ENCODE data around the gene ADGRL2.

Gene ADGRL2

DNA sequence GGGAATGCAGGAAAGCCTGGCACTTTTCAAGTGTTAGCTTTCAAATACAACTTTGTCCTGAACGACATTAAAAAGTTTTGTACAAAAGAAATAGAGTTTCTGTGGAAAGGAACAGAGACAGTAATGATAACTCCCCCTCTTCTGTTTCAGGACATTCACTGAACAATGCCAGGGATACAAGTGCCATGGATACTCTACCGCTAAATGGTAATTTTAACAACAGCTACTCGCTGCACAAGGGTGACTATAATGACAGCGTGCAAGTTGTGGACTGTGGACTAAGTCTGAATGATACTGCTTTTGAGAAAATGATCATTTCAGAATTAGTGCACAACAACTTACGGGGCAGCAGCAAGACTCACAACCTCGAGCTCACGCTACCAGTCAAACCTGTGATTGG lies 189.5 kb downstream of the ADGRL2 start:
- Histone ChIP-seq H3K9me3 (replicated peaks in 1 of 2; ENCODE audit: control insufficient read depth in 2 of 2, insufficient read depth in 1 of 2, low read depth in 1 of 2, low read length in 2 of 2) (no peaks in the 10 kb centered on the region), H3K23ac (ENCODE audit: low read depth, low read length, poor library complexity) (no peak overlapping the region), H4K91ac (ENCODE audit: low read depth, low read length, poor library complexity) (no peak overlapping the region), H2BK12ac (ENCODE audit: low read length) (no peak overlapping the region), H3K14ac (ENCODE audit: low read length) (no peak overlapping the region), H2AK5ac (ENCODE audit: low read depth, low read length) (no peak overlapping the region), H3K4me3 (ENCODE audit: low read length in 2 of 2) (no peak overlapping the region), H3K9ac (ENCODE audit: low read depth, low read length, poor library complexity) (no peak overlapping the region), H3K4me2 (ENCODE audit: insufficient read depth, low read length, poor library complexity, severe bottlenecking) (no peak overlapping the region), H3K79me1 (ENCODE audit: low read depth, low read length) (no peaks in the 10 kb centered on the region), H3K4me1 (ENCODE audit: control insufficient read depth in 2 of 2, insufficient read depth in 1 of 2, low read depth in 1 of 2, low read length in 2 of 2) (no peaks in the 10 kb centered on the region), H3K27ac (replicated peaks; ENCODE audit: low read length) (no peak overlapping the region), H2AFZ (ENCODE audit: low read length) (no peak overlapping the region), H2BK15ac (ENCODE audit: low read length) (no peak overlapping the region), H3K18ac (ENCODE audit: low read length) (no peak overlapping the region), H2BK120ac (ENCODE audit: low read depth, low read length) (no peak overlapping the region), H2BK5ac (ENCODE audit: low read length) (no peak overlapping the region), H4K8ac (ENCODE audit: low read depth, low read length) (no peak overlapping the region), H3K36me3 (replicated peaks in 1 of 2; ENCODE audit: control insufficient read depth in 2 of 2, insufficient read depth in 2 of 2, low read length in 2 of 2) (peaks cover 10 to 94% of the 10 kb centered on the region in 2 donors), H3K4ac (ENCODE audit: low read length) (no peak overlapping the region), H3K27me3 (ENCODE audit: control insufficient read depth in 3 of 3, insufficient read depth in 3 of 3, low read depth in 1 of 3, low read length in 3 of 3) (no peaks in the 10 kb centered on the region)
- DNase-seq (ENCODE audit: low spot score), result no peak
- WGBS, 2 donors (ENCODE audit: extremely low coverage in 2 of 2, insufficient read length in 2 of 2, insufficient replicate concordance in 1 of 2), result no CpG with 5 or more reads among the region's 7 CpGs

GRCh38 chr1:81998165-81998564 lies 197.4 kb downstream of the ADGRL2 start:
- Histone ChIP-seq H2AK5ac (ENCODE audit: low read depth, low read length) (no peak overlapping the region), H3K4me2 (ENCODE audit: insufficient read depth, low read length, poor library complexity, severe bottlenecking) (no peak overlapping the region), H3K18ac (ENCODE audit: low read length) (no peak overlapping the region), H3K23ac (ENCODE audit: low read depth, low read length, poor library complexity) (no peak overlapping the region), H2BK5ac (ENCODE audit: low read length) (no peak overlapping the region), H3K79me1 (ENCODE audit: low read depth, low read length) (no peaks in the 10 kb centered on the region), H4K8ac (ENCODE audit: low read depth, low read length) (no peak overlapping the region), H3K9ac (ENCODE audit: low read depth, low read length, poor library complexity) (no peak overlapping the region), H3K4ac (ENCODE audit: low read length) (no peak overlapping the region), H3K9me3 (replicated peaks in 1 of 2; ENCODE audit: control insufficient read depth in 2 of 2, insufficient read depth in 1 of 2, low read depth in 1 of 2, low read length in 2 of 2) (no peaks in the 10 kb centered on the region), H3K27ac (replicated peaks; ENCODE audit: low read length) (no peak overlapping the region), H2BK12ac (ENCODE audit: low read length) (no peak overlapping the region), H2BK15ac (ENCODE audit: low read length) (no peak overlapping the region), H4K91ac (ENCODE audit: low read depth, low read length, poor library complexity) (no peak overlapping the region), H3K4me1 (ENCODE audit: control insufficient read depth in 2 of 2, insufficient read depth in 1 of 2, low read depth in 1 of 2, low read length in 2 of 2) (no peaks in the 10 kb centered on the region), H3K36me3 (replicated peaks in 1 of 2; ENCODE audit: control insufficient read depth in 2 of 2, insufficient read depth in 2 of 2, low read length in 2 of 2) (peaks cover 0 to 16% of the 10 kb centered on the region in 2 donors), H3K4me3 (ENCODE audit: low read length in 2 of 2) (no peak overlapping the region), H2AFZ (ENCODE audit: low read length) (no peak overlapping the region), H2BK120ac (ENCODE audit: low read depth, low read length) (no peak overlapping the region), H3K27me3 (ENCODE audit: control insufficient read depth in 3 of 3, insufficient read depth in 3 of 3, low read depth in 1 of 3, low read length in 3 of 3) (no peaks in the 10 kb centered on the region), H3K14ac (ENCODE audit: low read length) (no peak overlapping the region)
- DNase-seq (ENCODE audit: low spot score), result no peak
- no CpG with 5 or more reads among the region's 4 CpGs for WGBS, 2 donors (ENCODE audit: extremely low coverage in 2 of 2, insufficient read length in 2 of 2, insufficient replicate concordance in 1 of 2)

GRCh38 chr1:81999364-81999763 lies 198.6 kb downstream of the ADGRL2 start:
- WGBS, 2 donors (ENCODE audit: extremely low coverage in 2 of 2, insufficient read length in 2 of 2, insufficient replicate concordance in 1 of 2), result no CpG with 5 or more reads among the region's 1 CpG
- H2BK12ac ChIP-seq (ENCODE audit: low read length), result no peak overlapping the region

DNA sequence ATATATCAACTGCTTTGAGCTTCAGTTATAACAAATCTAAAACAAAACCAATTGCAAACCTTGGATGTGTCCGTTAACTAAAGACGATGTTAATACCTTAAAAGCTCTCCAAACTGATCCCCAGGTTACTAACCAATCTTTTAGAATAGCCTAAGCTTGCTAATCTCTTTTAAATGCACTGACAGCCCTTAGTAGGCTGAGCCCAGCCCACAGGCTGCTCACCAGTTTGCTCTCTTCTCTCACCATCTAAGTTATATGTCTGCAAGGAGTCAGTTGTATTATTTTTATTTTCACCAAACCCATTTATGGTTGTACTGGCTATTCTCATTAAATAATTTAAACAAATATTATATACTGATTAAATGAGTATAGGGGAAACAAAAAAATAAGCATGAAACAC lies 199.5 kb downstream of the ADGRL2 start:
- Histone ChIP-seq H3K18ac (ENCODE audit: low read length) (no peak overlapping the region), H2BK120ac (ENCODE audit: low read depth, low read length) (no peak overlapping the region), H2AK5ac (ENCODE audit: low read depth, low read length) (no peak overlapping the region), H3K4me3 (ENCODE audit: low read length in 2 of 2) (no peak overlapping the region), H3K4me2 (ENCODE audit: insufficient read depth, low read length, poor library complexity, severe bottlenecking) (no peak overlapping the region), H3K23ac (ENCODE audit: low read depth, low read length, poor library complexity) (no peak overlapping the region), H2AFZ (ENCODE audit: low read length) (no peak overlapping the region), H2BK15ac (ENCODE audit: low read length) (no peak overlapping the region), H2BK12ac (ENCODE audit: low read length) (no peak overlapping the region), H4K91ac (ENCODE audit: low read depth, low read length, poor library complexity) (no peak overlapping the region), H3K4ac (ENCODE audit: low read length) (no peak overlapping the region), H3K36me3 (replicated peaks in 1 of 2; ENCODE audit: control insufficient read depth in 2 of 2, insufficient read depth in 2 of 2, low read length in 2 of 2) (no peaks in the 10 kb centered on the region), H3K14ac (ENCODE audit: low read length) (no peak overlapping the region), H3K4me1 (ENCODE audit: control insufficient read depth in 2 of 2, insufficient read depth in 1 of 2, low read depth in 1 of 2, low read length in 2 of 2) (peaks cover 0 to 8% of the 10 kb centered on the region in 2 donors), H3K9me3 (replicated peaks in 1 of 2; ENCODE audit: control insufficient read depth in 2 of 2, insufficient read depth in 1 of 2, low read depth in 1 of 2, low read length in 2 of 2) (no peaks in the 10 kb centered on the region), H2BK5ac (ENCODE audit: low read length) (no peak overlapping the region), H4K8ac (ENCODE audit: low read depth, low read length) (no peak overlapping the region), H3K79me1 (ENCODE audit: low read depth, low read length) (no peaks in the 10 kb centered on the region), H3K27ac (replicated peaks; ENCODE audit: low read length) (no peak overlapping the region), H3K9ac (ENCODE audit: low read depth, low read length, poor library complexity) (no peak overlapping the region), H3K27me3 (ENCODE audit: control insufficient read depth in 3 of 3, insufficient read depth in 3 of 3, low read depth in 1 of 3, low read length in 3 of 3) (no peaks in the 10 kb centered on the region)
- WGBS, 2 donors (ENCODE audit: extremely low coverage in 2 of 2, insufficient read length in 2 of 2, insufficient replicate concordance in 1 of 2), result no CpG with 5 or more reads among the region's 2 CpGs
- no peak for DNase-seq (ENCODE audit: low spot score)

More at GRCh38 chr1:81999364-81999763, 198.6 kb downstream of the ADGRL2 start:
- no peak overlapping the region for H3K23ac ChIP-seq (ENCODE audit: low read depth, low read length, poor library complexity)
- no peak overlapping the region for H3K9ac ChIP-seq (ENCODE audit: low read depth, low read length, poor library complexity)
- H2BK120ac ChIP-seq (ENCODE audit: low read depth, low read length), result no peak overlapping the region
- H3K18ac ChIP-seq (ENCODE audit: low read length), result no peak overlapping the region
- H3K4me1 ChIP-seq (ENCODE audit: control insufficient read depth in 2 of 2, insufficient read depth in 1 of 2, low read depth in 1 of 2, low read length in 2 of 2), result no peaks in the 10 kb centered on the region
- no peak overlapping the region for H3K4me3 ChIP-seq (ENCODE audit: low read length in 2 of 2)
- no peak overlapping the region for H3K14ac ChIP-seq (ENCODE audit: low read length)
- no peaks in the 10 kb centered on the region for H3K9me3 ChIP-seq (replicated peaks in 1 of 2; ENCODE audit: control insufficient read depth in 2 of 2, insufficient read depth in 1 of 2, low read depth in 1 of 2, low read length in 2 of 2)
- no peak overlapping the region for H2AFZ ChIP-seq (ENCODE audit: low read length)
- H3K79me1 ChIP-seq (ENCODE audit: low read depth, low read length), result no peaks in the 10 kb centered on the region
- no peak overlapping the region for H3K4ac ChIP-seq (ENCODE audit: low read length)
- H3K27me3 ChIP-seq (ENCODE audit: control insufficient read depth in 3 of 3, insufficient read depth in 3 of 3, low read depth in 1 of 3, low read length in 3 of 3), result no peaks in the 10 kb centered on the region
- H4K8ac ChIP-seq (ENCODE audit: low read depth, low read length), result no peak overlapping the region
- no peak overlapping the region for H2BK15ac ChIP-seq (ENCODE audit: low read length)
- no peak overlapping the region for H2BK5ac ChIP-seq (ENCODE audit: low read length)
- peaks cover 0 to 4% of the 10 kb centered on the region in 2 donors for H3K36me3 ChIP-seq (replicated peaks in 1 of 2; ENCODE audit: control insufficient read depth in 2 of 2, insufficient read depth in 2 of 2, low read length in 2 of 2)
- H3K4me2 ChIP-seq (ENCODE audit: insufficient read depth, low read length, poor library complexity, severe bottlenecking), result no peak overlapping the region
- no peak overlapping the region for H4K91ac ChIP-seq (ENCODE audit: low read depth, low read length, poor library complexity)
- H2AK5ac ChIP-seq (ENCODE audit: low read depth, low read length), result no peak overlapping the region
- H3K27ac ChIP-seq (replicated peaks; ENCODE audit: low read length), result no peak overlapping the region
- DNase-seq (ENCODE audit: low spot score), result no peak

All from neuronal stem cell (in vitro differentiated cells).